COLO668 (cell line): ENCODE results near the gene AURKAIP1.
"Not testable (repeated sequence)": the region's sequence is repeated elsewhere in the genome, so short reads cannot be mapped to it uniquely, and the experiment has no call there.

Experiments
- DNase-seq: peaks from one replicate; lab custom pipeline; 2025; ENCODE audit not compliant: unreplicated experiment; lab: John Stamatoyannopoulos, UW

The AURKAIP1 gene

DNA sequence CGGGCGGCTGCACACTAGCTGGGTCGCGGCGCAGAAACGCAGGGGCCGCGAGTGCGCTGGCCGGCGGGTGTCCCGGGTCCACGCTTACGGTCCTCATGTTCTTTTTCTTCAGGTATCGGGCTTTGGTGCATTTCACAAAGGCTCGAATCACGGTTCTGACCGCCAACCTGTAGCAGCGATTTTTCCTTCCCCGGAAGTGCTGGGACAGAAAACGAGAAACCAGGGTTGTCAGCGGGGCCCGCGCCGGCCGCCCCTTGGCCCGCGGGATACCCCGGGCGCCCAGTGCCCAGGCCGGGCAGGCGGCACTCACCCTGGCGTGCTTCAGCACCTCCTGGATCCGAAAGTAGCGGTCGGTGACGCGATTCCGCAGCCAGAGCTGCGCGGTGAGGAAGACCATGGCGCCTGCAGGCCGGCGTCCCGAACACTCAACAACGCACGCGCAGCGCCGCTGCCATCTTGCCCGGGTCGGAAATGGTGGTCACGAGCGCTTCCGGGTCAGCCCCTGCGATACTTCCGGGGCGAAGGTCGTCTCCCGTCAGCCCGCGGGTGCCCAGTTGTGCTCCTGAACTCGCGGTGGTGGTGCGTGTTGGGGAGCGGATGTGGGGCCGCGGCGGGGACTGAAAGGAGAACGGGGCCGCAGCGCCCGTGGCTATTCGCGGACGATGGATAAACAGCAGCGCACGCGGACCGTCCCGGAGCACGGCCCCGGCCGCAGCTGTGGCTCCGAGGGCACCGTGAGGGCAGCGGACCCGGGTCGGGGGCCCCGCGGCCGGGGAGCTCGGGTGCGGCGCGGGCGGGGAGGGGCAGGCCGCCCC, 32.0 kb upstream of the AURKAIP1 start, which contains the start of gene MRPL20:
TSS of gene MRPL20 (minus strand) at position 473 of the 815 bp plus-strand sequence. CDS start at position 397, 76 bp downstream.
- DNase-seq, result peak; percentile 99

DNA sequence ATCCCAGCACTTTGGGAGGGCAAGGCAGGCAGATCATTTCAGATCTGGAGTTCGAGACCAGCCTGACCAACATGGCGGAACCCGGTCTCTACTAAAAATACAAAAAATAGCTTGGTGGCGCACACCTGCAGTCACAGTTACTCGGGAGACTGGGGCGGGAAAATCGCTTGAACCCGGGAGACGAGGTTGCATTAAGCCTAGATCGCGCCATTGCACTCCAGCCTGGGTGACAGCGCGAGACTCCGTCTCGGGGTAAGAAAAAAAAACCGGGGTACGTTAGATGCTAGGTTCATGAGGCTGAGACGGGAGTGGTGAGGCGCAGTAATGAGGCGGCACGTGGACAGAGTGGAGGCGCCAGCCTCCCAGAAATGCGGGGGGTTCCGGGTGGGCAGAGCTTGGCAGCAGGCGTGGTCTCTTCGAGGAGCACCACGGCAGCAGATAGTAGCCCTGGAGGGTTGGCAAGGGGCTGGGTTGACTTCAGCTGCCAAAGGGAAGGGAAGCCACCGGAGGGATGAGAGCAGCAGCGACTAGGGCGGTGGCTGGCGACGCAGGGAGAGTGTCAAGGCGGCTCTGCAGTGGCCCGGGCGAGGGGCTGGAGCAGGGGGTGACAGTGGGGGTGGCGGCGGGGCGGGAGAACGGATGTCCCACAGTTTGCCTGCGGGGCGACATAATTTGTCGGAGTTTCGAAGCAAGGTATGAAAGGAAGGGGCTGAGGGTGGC, 31.3 kb upstream of the AURKAIP1 start:
- peak; percentile 60 for DNase-seq

DNA sequence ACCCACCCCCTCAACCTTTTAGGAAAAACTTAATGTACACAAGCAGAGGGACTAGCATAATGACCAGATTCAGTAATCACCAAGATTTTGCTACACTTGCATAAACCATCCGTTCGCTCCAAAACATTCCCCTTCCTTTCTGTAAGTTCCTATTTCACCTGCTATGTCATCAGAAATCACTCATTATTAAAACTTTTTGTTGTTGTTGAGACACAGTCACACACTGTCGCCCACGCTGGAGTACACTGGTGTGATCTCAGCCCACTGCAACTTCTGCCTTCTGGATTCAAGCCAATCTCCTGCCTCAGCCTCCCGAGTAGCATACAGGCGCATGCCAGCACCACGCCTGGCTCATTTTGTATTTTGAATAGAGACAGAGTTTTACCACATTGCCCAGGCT, 28.6 kb upstream of the AURKAIP1 start:
- DNase-seq, result no peak

DNA sequence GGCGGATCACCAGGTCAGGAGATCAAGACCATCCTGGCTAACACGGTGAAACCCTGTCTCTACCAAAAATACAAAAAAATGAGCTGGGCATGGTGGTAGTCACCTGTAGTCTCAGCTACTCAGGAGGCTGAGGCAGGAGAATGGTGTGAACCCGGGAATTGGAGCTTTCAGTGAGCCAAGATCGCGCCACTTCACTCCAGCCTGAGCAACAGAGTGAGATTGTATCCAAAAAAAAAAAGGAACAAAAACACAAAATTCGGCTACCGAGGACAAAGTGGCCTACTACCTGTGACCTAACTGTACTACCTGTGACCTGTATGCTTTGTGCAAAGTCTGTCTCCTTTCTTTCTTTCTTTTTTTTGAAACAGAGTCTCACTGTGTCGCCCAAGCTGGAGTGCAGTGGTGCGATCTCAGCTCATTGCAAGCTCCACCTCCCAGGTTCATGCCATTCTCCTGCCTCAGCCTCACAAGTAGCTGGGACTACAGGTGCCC, 27.9 kb upstream of the AURKAIP1 start:
- DNase-seq, result not testable (repeated sequence)

DNA sequence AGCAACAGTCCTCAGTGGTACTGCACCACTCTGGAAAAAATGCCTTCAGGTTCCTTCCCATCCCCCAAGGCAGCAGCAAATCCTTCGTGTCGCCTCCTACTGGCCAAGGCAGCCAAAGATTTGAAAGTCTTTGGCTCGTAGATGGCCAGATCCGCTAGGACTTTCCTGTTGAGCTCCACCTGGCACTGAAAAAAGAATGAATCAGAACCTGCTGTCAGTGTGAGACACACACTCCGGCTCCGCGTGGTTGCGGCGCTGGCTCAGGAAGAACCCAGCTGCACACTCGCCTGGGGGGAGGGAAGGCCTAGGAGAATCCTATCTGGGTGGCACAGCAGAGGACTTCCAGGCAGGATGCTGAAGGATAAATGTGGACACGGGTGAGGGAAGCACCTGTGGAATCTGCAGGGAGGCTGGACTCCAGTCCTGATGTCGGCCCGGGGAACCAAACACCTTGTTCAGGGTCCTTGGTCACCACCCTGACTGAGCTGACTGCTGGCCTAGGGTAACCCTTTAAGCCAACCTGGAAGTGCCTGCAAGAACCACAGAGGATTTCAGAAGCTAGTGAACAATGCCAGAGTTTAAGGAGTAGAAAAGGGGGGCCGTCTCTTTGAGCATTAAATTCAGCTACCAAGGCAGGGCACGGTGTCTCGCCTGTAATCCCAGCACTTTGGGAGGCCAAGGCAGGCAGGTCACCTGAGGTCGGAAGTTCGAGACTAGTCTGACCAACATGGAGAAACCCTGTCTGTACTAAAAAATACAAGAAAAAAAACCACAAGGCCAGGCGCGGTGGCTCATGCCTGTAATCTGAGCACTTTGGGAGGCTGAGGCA, 27.3 kb upstream of the AURKAIP1 start:
- DNase-seq, result peak; percentile 67

DNA sequence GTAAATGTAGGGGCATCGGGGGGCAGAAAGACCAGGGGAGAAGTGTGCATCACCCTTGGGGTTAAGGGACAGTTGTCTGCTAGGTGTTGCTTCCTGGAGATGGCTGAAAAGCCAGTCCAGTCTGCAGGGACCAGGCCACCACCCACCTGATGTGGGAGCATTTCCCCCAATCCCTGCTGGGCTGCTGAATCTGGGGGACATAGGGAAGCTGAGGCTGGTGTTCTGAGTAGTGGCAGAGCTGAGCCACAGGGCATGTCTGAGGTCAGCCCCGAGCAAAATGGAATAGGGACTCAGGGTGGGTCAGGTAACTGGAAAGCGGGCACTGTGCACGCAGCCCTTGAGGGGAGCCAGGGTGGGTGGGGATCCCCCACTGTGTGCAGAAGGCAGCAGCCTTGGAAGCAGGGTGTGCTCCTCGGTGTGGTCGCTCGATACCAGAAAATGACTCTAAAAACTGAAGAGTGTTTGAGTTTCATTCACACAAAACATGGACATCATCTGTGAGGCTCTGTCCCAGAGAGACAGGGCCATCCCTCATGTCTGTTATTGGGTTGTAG, 26.5 kb upstream of the AURKAIP1 start:
- no peak for DNase-seq

DNA sequence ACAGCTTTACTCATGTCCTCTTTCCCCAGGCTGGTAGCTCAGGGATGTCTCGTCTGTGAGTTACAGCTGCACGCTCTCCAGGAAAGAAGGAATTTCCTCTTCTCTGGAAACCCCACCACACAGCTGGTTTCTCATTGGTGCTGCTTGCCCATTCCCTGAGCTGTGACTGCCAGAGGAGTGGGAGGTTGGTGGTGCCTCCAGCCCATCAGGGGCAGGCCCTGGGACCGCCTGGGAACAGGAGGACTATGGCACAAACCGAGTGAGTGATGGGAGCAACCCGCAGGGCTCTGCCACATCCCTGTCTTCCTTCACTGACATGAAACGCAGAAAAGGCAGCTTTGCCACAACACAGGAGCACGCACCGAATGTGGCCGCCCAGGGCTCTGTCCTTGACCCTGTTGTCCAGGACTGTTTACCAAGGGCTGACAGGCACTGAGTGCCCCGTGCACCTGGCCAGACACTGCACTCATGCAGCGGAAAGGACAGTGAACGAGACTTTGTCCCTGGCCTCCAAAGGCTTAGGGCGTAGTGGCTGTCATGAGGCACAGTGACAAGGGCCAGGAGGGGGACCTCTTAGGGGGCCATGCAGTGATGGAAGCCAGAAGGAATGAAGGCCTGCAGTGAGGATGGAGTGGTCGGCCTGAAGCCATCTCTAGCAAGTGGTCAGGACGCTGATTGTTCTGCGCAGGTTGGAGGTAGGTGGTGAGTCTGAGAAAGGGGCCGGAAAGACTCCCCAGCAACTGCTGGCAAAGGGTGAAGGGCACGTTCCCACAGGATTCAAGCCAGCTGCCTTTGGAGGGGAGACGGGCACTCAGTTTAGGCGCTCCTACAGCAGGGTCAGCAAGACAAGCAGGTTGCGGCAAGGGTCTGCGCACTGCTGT, 25.8 kb upstream of the AURKAIP1 start:
- no peak for DNase-seq

DNA sequence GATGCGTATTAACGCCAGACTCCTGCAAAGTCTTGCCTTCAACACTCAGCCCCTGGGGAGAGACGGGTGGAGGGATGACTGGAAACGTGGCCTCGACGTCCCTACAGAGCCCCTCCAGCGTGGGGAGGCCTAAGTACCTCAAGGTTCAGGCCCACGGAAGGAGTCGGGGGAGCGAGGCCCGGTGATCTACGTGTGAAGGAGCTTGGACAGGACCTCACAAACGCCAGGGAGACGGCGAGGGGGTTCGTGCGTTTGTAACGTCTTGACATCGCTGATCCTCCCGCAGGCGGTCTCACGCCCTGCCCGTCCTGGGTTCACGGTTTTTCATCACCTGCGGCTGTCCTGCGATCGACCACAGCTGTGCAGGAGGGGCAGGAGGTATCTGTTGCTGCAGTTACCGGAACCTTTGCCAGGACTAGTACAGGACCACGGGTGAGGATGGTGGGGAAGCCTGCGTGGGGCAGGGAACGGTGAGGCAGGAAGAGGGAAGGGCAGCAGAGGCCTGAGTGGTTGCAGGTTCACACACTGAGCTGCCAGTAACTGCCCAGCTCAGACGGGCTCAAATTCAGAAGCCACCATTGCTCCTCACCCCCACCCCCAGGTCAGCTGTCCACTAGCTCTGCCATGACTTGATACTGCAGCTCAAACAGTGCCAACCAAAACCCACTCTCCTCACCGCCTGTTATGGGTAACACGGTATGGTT, 25.0 kb upstream of the AURKAIP1 start:
- peak; percentile 67 for DNase-seq

DNA sequence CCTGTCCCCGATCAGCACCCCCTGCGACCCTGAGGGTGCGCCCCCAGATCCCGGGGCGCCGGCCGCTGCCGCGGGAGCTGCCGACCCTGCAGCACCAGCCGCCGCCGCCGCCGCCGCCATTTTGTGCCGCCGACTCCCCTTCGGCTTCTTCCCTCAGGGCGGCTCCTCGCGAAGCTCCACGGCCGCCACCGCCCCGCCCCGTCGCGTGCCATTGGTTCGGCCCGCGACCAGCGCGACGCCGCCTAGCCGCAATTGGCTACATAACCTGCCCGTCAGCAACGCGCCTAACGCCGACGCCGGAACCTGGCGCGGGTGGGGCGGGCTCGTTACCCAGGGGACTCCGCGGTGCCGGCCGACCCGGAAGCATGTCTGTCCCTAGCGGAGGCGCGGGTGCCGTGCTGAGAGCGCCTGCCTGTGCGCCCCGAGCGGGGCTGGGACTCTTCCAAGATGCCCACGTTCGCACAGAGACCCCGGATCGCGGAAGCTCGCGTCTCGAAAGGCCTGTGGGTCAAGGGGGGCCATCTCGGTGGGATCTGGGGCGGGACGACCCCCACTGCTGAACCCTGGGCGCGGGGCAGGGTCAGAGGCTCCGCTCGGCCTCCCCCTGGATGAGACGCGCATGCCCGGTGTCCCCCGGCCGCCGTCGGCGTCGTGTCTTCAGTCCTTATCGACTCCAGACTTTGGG, 24.3 kb upstream of the AURKAIP1 start, which contains the start of gene CCNL2:
TSS of gene CCNL2 (minus strand) at position 149 of the 685 bp plus-strand sequence. CDS start at position 120, 29 bp downstream.
- peak; percentile 100 for DNase-seq

DNA sequence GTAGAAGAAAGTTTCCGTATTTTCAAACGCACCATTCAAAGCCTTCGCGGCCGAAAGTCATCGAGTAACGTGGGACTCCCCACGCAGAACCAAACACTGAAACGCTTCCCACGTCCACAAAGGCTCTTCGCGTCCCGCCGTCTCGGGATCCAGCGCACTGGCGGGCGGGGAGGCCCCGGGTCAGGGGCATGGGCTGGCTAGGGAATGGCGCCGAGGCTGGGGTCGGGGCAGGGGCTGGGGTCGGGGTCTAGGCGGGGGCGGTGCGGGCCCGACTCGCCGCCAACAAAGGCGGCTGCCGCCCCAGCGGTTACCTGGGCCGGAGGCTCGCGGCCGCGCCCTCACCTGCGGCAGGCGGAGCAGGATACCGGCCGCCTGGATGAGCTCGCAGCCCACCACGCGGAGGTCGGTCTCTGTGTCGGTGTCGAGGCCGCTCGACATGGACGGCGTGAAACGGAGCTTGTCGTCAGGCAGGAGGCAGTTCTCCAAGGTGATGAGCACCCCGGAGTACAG, 23.7 kb upstream of the AURKAIP1 start:
- DNase-seq, result peak; percentile 53

DNA sequence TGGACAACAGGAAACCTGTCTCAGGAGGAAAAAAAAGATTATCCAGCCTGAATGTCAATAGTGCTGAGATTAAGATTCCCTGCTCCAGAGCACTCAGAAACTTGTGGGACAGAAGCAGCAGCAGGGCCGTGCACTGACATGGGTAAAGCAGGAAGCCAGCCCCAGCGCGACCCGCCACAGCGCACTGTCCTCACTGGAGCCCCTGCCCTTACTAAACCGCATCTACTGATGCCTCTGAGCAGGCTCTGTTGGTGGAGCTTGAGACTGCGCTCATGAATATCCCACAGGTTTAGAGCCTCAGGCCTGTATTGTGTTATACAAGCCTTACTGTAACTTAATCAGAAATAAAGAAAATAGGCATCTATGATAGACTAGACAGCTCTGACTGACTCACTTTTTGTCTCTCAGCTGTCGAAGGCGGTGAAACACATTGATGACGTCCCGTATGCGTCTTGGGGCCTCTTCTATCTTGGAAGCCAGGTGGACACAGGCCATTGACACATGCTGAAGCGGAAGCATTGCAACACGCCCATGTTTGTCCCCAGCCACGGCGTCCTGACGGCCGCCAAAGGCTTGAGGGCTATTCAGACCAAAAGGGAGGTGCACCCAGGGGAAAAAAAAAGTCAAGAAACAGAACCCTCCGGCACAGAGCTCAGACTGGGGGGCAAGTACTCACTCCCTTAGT, 23.0 kb upstream of the AURKAIP1 start:
- peak; percentile 53 for DNase-seq

DNA sequence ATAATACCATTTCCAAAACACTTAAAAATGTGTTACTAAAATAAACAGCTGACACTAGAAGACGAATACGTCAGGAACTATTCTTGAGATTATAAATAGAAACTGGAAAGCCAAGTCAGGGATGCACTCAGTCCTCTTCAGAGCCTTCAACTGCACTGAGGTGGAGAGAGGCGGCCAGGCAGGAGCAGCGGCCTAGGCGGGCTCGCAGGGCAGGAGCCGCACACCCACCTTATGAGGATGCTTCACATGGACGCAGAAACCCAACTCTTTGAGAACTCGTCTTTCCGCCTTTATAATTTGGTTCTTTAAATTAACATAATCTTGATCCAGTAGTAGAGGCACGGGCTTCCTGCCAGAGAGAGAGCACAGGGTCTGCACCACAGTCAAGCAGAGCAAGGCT, 20.2 kb upstream of the AURKAIP1 start:
- DNase-seq, result no peak

DNA sequence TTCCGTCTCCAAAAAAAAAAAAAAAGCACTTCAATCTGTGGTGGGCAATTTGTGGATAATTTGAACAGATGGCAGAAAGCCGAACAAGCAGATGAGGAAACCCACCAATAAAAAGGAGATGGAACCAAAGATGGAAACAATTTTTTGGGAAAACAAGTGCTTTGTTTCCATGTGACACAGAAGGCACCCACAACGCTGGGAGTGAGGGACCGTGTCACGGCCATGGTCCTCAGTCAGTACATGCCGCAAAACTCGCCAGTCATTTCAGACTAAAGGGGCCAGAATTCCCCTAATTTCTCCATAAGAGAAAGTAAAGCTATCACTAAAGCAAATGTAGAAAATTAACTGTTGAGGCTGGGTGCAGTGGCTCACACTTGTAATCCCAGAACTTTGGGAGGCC, 19.1 kb upstream of the AURKAIP1 start:
- no peak for DNase-seq

DNA sequence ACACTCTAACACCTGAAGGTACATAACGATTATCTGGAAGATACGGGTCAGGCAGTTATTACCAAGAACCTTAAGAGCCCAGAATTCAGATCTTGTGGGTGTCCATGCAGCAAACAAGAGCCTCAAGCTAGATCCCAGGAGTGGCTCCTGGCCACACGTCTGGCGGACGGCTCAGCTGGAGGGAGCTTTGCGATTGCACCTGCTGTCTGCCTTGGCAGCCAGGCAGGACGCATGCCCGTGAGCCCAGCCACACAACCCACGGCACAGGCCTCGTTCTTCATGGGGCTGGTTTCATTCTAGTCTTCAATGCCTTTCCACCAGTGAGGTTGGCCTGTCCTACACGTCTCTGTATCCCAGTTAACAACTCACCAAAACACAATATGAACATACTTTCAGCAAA, 18.4 kb upstream of the AURKAIP1 start:
- no peak for DNase-seq

DNA sequence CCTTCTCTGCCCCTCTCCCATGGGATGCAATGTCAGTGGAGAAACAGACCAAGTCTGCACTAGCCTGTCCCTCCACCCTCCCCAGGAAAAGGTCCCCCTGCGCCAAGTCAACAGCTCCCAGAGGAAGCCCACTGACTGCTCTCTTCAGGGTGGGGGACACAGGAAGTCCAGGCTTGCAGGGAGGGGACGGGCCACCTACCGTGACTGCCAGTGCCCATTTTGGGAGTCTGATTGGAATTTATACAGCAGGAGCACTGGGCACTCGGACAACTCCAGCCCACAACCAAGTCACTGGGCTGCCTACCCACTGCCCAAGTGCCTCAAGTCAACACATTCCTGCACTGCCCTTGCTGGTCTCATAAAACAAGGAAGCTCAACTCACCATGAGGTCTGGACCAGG, 18.0 kb upstream of the AURKAIP1 start:
- DNase-seq, result no peak

DNA sequence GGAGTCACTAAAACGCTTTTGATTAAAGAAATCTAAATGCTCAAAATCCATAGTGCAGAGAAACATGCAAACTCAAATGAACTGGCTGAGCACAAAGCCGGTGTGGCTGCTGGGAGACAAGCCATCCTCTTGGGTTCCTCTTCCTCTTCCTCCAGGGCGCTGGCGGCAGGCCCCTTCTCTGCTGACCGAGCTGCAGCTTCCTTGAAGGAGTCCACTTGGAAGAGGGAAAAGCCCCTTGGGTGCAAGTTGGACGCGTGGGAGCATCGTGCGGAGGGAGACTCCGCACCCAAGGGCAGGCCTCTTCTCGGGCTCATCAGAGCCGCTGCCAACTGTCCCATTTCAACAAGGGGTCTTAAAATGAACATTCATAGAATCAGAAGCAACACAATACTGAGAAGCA, 16.2 kb upstream of the AURKAIP1 start:
- DNase-seq, result no peak

DNA sequence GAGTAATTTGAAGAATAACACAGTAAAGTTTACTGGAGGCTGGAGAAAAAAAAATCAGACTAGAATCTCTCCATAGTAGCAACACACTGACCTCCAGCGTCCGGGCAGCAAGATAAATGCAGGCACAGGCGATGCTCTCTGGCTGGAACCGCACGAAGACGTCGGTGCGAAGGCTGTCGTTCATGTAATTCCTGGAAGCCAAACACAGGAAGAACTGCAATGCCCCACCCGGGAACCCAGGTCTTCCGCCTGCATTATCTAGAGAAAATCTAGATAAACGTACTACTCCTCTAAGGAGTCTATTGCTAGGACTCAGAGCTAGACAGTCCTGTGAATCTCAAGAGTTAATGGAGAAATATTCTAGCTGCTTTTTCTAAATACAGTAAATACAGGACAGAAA, 15.7 kb upstream of the AURKAIP1 start:
- DNase-seq, result no peak

DNA sequence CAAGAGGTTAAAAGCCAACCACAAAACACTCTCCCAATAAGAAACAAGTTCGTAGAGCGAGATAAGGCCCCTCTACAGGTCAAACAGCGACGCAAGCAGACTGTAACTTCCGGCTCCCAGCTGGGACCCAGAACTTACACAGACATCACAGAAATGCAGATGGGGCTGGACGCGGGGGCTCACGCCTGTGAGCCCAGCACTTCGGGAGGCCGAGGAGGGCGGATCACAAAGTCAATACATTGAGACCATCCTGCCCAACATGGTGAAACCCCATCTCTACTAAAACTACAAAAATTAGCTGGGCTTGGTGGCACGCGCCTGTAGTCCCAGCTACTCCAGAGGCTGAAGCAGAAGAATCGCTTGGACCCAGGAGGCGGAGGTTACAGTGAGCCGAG, 13.1 kb upstream of the AURKAIP1 start:
- no peak for DNase-seq
